GM12878 (cell line): ENCODE results near the gene PAIP2. TPM values are rescaled to one million over a fixed set of nuclear protein-coding genes. Genes with fewer than 3 reads are reported as not detected.
A peak's percentile ranks its signal among the peaks of the same experiment; 100 is the strongest.

Source experiments
- ATF7 ChIP-seq: fragments of 450-650 bp; IDR thresholded peaks from 2 replicates; pipeline ENCODE4 v1.6.1; 2016; ENCODE audit warnings: low read depth, mild to moderate bottlenecking
- CREM ChIP-seq: IDR thresholded peaks from 2 replicates; pipeline ENCODE4 v1.6.1; 2014; ENCODE audit warnings: antibody characterized with exemption, low read depth
- ESRRA ChIP-seq: IDR thresholded peaks from 2 replicates; pipeline ENCODE4 v1.6.1; 2012; ENCODE audit warnings: mild to moderate bottlenecking, low read length, improper control_type of control experiment
- HCFC1 ChIP-seq: fragments of 150-350 bp; IDR thresholded peaks from 2 replicates; pipeline ENCODE4 v1.6.1; 2014; ENCODE audit warnings: low read length
- KLF5 ChIP-seq: fragments of 450-650 bp; IDR thresholded peaks from 2 replicates; pipeline ENCODE4 v1.6.1; 2014; ENCODE audit warnings: mild to moderate bottlenecking; ENCODE audit not compliant: partially characterized antibody
- LARP7 ChIP-seq: fragments of 450-650 bp; IDR thresholded peaks from 2 replicates; pipeline ENCODE4 v1.6.1; 2017; ENCODE audit warnings: mild to moderate bottlenecking
- NR2C1 ChIP-seq: fragments of 450-650 bp; IDR thresholded peaks from 2 replicates; pipeline ENCODE4 v1.6.1; 2017; ENCODE audit warnings: antibody characterized with exemption, mild to moderate bottlenecking, moderate library complexity
- RB1 ChIP-seq: fragments of 450-650 bp; formaldehyde crosslinking; IDR thresholded peaks from 2 replicates; pipeline ENCODE4 v1.6.1; 2017; ENCODE audit warnings: mild to moderate bottlenecking, borderline replicate concordance
- SIN3A ChIP-seq: IDR thresholded peaks from 2 replicates; pipeline ENCODE4 v1.6.1; 2012; ENCODE audit warnings: low read depth, low read length, improper control_type of control experiment
- SMARCA5 ChIP-seq: fragments of 450-650 bp; IDR thresholded peaks from 2 replicates; pipeline ENCODE4 v1.6.1; 2017; ENCODE audit warnings: mild to moderate bottlenecking
- polyA plus RNA-seq, 11 experiments: library from polyadenylated mRNA; depleted of rRNA in 4 of 11; unstranded in 6 of 11; stranded (reverse) in 5 of 11; fragments of >200 nt; fragmentation: Nextera tagmentation in 4 of 11; fragmentation: Illumina TruSeq in 1 of 11; extraction: Ambion mirVana in 4 of 11; extraction: Trizol in 1 of 11; gene quantifications; 1 replicate in 1 of 11; 2 replicates in 10 of 11; pipeline versions ENCODE4 v1.2.1 to v1.2.3, GENCODE V29; 2011 to 2016; ENCODE audit warnings: inconsistent platforms in 2 of 11, missing spikeins in 2 of 11, low read depth in 1 of 11
- total RNA-seq, 4 experiments: library from RNA; depleted of rRNA in 3 of 4; stranded (reverse); fragments of >200 nt in 3 of 4; fragmentation: Illumina TruSeq in 1 of 4; extraction: Trizol in 1 of 4; gene quantifications; 2 replicates each; pipeline versions ENCODE4 v1.2.1 to v1.2.3, GENCODE V29; 2013 to 2021
- TF ChIP-seq, protein P1 (sequence below): fragments of 450-650 bp; IDR thresholded peaks from 2 replicates; pipeline ENCODE4 v1.6.1; 2016; ENCODE audit warnings: mild to moderate bottlenecking, moderate library complexity, borderline replicate concordance
- TF ChIP-seq, protein P2 (sequence below): IDR thresholded peaks from 2 replicates; pipeline ENCODE4 v1.6.1; 2012; ENCODE audit warnings: low read depth, low read length, improper control_type of control experiment
- TF ChIP-seq, protein P3 (sequence below): fragments of 450-650 bp; formaldehyde crosslinking; IDR thresholded peaks from 2 replicates; pipeline ENCODE4 v1.5.0; 2022; ENCODE audit warnings: mild to moderate bottlenecking, missing genetic modification characterization
- TF ChIP-seq, protein P4 (sequence below): fragments of 450-650 bp; formaldehyde crosslinking; IDR thresholded peaks from 2 replicates; pipeline ENCODE4 v1.4.0; 2020; ENCODE audit warnings: mild to moderate bottlenecking, moderate library complexity
- TF ChIP-seq, protein P5 (sequence below): fragments of 150-350 bp; IDR thresholded peaks from 2 replicates; pipeline ENCODE4 v1.6.1; 2014; ENCODE audit warnings: mild to moderate bottlenecking, low read depth, low read length

PAIP2 gene
- total and polyA plus RNA-seq, 10 of the 15 experiments (the other 5 are each of a cell fraction or from before 2014, with no cell fraction given), result 49.9 to 154 (median 102) TPM

DNA sequence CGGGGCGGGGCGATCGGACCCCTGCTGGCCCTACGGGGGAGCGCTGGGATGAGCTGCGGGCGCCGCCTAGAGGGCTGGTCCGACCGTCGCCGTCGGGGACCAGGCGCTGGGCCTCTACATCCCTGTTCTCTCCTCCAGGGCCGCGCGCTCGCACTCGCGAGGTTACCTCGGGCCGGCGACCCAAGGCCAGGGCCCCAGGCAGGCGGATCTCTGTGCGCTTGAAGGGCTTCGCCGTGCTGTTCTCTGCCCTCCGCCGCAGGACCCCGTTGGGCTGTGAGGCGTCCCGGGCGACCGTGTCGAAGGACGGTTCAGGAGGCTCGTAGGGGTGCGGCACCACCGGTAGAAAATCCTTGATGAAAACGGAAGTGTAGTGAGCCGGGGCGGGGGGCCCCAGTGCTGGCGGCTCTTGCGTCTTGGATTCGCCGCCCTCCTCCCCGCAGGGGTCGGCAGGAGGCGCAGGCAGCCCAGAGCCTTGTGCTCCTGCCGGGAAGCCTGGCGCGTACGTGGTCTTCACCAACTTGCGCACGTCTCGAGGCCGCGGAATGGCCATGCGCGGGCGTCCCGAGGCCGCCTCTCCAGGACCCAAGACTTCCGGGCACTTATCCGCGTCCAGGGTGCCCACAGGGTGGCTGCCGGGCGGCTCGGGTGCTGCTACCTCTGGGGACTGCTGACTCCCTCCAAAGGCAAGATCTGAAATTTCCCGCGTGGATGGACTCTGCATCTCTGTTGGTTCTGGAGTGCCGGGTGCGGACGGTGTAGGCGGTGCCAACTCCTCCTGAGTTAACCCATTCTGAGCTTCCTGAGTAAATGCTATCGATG is 51.2 kb downstream of the PAIP2 start (continued):
- TF ChIP-seq, protein P1, sequence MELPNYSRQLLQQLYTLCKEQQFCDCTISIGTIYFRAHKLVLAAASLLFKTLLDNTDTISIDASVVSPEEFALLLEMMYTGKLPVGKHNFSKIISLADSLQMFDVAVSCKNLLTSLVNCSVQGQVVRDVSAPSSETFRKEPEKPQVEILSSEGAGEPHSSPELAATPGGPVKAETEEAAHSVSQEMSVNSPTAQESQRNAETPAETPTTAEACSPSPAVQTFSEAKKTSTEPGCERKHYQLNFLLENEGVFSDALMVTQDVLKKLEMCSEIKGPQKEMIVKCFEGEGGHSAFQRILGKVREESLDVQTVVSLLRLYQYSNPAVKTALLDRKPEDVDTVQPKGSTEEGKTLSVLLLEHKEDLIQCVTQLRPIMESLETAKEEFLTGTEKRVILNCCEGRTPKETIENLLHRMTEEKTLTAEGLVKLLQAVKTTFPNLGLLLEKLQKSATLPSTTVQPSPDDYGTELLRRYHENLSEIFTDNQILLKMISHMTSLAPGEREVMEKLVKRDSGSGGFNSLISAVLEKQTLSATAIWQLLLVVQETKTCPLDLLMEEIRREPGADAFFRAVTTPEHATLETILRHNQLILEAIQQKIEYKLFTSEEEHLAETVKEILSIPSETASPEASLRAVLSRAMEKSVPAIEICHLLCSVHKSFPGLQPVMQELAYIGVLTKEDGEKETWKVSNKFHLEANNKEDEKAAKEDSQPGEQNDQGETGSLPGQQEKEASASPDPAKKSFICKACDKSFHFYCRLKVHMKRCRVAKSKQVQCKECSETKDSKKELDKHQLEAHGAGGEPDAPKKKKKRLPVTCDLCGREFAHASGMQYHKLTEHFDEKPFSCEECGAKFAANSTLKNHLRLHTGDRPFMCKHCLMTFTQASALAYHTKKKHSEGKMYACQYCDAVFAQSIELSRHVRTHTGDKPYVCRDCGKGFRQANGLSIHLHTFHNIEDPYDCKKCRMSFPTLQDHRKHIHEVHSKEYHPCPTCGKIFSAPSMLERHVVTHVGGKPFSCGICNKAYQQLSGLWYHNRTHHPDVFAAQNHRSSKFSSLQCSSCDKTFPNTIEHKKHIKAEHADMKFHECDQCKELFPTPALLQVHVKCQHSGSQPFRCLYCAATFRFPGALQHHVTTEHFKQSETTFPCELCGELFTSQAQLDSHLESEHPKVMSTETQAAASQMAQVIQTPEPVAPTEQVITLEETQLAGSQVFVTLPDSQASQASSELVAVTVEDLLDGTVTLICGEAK, result peak; percentile 50
- TF ChIP-seq KLF5 (peak; percentile 18), HCFC1 (peak; percentile 47; the same call in 1 of the 2 replicates), SMARCA5 (peak; percentile 99), ATF7 (no peak), ESRRA (no peak), CREM (peak; percentile 62), SIN3A (peak; percentile 94), NR2C1 (0 out of 2 replicates have a peak, but pooled peaks have one; percentile 3), LARP7 (peak; percentile 57), RB1 (no peak; the same call in 1 of the 2 replicates)
- TF ChIP-seq, protein P2, sequence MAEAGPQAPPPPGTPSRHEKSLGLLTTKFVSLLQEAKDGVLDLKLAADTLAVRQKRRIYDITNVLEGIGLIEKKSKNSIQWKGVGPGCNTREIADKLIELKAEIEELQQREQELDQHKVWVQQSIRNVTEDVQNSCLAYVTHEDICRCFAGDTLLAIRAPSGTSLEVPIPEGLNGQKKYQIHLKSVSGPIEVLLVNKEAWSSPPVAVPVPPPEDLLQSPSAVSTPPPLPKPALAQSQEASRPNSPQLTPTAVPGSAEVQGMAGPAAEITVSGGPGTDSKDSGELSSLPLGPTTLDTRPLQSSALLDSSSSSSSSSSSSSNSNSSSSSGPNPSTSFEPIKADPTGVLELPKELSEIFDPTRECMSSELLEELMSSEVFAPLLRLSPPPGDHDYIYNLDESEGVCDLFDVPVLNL, result peak; percentile 90
- TF ChIP-seq, protein P3, sequence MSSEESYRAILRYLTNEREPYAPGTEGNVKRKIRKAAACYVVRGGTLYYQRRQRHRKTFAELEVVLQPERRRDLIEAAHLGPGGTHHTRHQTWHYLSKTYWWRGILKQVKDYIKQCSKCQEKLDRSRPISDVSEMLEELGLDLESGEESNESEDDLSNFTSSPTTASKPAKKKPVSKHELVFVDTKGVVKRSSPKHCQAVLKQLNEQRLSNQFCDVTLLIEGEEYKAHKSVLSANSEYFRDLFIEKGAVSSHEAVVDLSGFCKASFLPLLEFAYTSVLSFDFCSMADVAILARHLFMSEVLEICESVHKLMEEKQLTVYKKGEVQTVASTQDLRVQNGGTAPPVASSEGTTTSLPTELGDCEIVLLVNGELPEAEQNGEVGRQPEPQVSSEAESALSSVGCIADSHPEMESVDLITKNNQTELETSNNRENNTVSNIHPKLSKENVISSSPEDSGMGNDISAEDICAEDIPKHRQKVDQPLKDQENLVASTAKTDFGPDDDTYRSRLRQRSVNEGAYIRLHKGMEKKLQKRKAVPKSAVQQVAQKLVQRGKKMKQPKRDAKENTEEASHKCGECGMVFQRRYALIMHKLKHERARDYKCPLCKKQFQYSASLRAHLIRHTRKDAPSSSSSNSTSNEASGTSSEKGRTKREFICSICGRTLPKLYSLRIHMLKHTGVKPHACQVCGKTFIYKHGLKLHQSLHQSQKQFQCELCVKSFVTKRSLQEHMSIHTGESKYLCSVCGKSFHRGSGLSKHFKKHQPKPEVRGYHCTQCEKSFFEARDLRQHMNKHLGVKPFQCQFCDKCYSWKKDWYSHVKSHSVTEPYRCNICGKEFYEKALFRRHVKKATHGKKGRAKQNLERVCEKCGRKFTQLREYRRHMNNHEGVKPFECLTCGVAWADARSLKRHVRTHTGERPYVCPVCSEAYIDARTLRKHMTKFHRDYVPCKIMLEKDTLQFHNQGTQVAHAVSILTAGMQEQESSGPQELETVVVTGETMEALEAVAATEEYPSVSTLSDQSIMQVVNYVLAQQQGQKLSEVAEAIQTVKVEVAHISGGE, result no peak
- TF ChIP-seq, protein P4, sequence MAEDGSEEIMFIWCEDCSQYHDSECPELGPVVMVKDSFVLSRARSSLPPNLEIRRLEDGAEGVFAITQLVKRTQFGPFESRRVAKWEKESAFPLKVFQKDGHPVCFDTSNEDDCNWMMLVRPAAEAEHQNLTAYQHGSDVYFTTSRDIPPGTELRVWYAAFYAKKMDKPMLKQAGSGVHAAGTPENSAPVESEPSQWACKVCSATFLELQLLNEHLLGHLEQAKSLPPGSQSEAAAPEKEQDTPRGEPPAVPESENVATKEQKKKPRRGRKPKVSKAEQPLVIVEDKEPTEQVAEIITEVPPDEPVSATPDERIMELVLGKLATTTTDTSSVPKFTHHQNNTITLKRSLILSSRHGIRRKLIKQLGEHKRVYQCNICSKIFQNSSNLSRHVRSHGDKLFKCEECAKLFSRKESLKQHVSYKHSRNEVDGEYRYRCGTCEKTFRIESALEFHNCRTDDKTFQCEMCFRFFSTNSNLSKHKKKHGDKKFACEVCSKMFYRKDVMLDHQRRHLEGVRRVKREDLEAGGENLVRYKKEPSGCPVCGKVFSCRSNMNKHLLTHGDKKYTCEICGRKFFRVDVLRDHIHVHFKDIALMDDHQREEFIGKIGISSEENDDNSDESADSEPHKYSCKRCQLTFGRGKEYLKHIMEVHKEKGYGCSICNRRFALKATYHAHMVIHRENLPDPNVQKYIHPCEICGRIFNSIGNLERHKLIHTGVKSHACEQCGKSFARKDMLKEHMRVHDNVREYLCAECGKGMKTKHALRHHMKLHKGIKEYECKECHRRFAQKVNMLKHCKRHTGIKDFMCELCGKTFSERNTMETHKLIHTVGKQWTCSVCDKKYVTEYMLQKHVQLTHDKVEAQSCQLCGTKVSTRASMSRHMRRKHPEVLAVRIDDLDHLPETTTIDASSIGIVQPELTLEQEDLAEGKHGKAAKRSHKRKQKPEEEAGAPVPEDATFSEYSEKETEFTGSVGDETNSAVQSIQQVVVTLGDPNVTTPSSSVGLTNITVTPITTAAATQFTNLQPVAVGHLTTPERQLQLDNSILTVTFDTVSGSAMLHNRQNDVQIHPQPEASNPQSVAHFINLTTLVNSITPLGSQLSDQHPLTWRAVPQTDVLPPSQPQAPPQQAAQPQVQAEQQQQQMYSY (CRISPR knock-in tag), result no peak
- TF ChIP-seq, protein P5, sequence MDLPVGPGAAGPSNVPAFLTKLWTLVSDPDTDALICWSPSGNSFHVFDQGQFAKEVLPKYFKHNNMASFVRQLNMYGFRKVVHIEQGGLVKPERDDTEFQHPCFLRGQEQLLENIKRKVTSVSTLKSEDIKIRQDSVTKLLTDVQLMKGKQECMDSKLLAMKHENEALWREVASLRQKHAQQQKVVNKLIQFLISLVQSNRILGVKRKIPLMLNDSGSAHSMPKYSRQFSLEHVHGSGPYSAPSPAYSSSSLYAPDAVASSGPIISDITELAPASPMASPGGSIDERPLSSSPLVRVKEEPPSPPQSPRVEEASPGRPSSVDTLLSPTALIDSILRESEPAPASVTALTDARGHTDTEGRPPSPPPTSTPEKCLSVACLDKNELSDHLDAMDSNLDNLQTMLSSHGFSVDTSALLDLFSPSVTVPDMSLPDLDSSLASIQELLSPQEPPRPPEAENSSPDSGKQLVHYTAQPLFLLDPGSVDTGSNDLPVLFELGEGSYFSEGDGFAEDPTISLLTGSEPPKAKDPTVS, result no peak
